Panc1 (cell line): ENCODE data around the gene ARPC2. TPM values are rescaled to one million over a fixed set of nuclear protein-coding genes. Genes with fewer than 3 reads are reported as not detected.
"Not testable (repeated sequence)": the region's sequence is repeated elsewhere in the genome, so short reads cannot be mapped to it uniquely, and the experiment has no call there.

Experiments used
- ATAC-seq: fragments of 200-7000 bp; cut with Tn5 transposase; 2 replicates; pipeline ENCODE4 v1.9.1; 2020; ENCODE audit warnings: mild to moderate bottlenecking, moderate library complexity
- BruUV-seq: library from RNA; stranded (reverse); fragments of 400-500 nt; replicated peaks from 2 replicates; lab custom pipeline; 2021; lab: Mats Ljungman, UMichigan
- CTCF ChIA-PET: fragments of 300-600 bp; sonication (Branson Sonifier 250); formaldehyde crosslinking; loops from one replicate; lab custom pipeline; 2022; ENCODE audit warnings: antibody characterized with exemption; lab: Charles Lee
- POLR2A ChIA-PET: fragments of 300-600 bp; sonication (Branson Sonifier 250); formaldehyde crosslinking; loops from one replicate; lab custom pipeline; 2022; ENCODE audit warnings: antibody characterized with exemption; lab: Charles Lee
- DNase-seq: peaks from one replicate; pipeline ENCODE4 v3.0.0-alpha.2; 2010; ENCODE audit warnings: low read depth, low spot score
- H3K27ac ChIP-seq: 2 replicates; pipeline ENCODE4 v1.5.1; 2011; ENCODE audit warnings: mild to moderate bottlenecking, low read length, inconsistent platforms
- H3K27me3 ChIP-seq: fragments of 200-500 bp; sonication (Bioruptor generic); 2 replicates; pipeline ENCODE4 v1.6.0; 2014; ENCODE audit warnings: low read length, inconsistent platforms; ENCODE audit not compliant: control insufficient read depth, insufficient read depth
- H3K36me3 ChIP-seq: fragments of 200-500 bp; sonication (Bioruptor generic); 2 replicates; pipeline ENCODE4 v1.5.1; 2014; ENCODE audit warnings: inconsistent platforms, mild to moderate bottlenecking, low read length, moderate library complexity; ENCODE audit not compliant: control insufficient read depth, insufficient read depth
- H3K4me1 ChIP-seq: 2 replicates; pipeline ENCODE4 v1.5.1; 2011; ENCODE audit warnings: inconsistent platforms, mild to moderate bottlenecking, low read length, moderate library complexity; ENCODE audit not compliant: control insufficient read depth, insufficient read depth
- H3K4me3 ChIP-seq, 2 experiments: 2 replicates each; pipeline ENCODE4 v1.5.1; 2011 to 2012; ENCODE audit warnings: low read depth in 2 of 2, low read length in 2 of 2, mild to moderate bottlenecking in 2 of 2, inconsistent platforms in 1 of 2, moderate library complexity in 1 of 2
- H3K9me3 ChIP-seq: fragments of 200-500 bp; sonication (Bioruptor generic); 2 replicates; pipeline ENCODE4 v1.5.1; 2014; ENCODE audit warnings: low read depth, mild to moderate bottlenecking, inconsistent platforms, low read length, moderate library complexity; ENCODE audit not compliant: control insufficient read depth, insufficient read depth
- POLR2AphosphoS5 ChIP-seq: IDR thresholded peaks from 2 replicates; pipeline ENCODE4 v1.6.1; 2012; ENCODE audit warnings: mild to moderate bottlenecking, low read depth, low read length, moderate library complexity
- REST ChIP-seq, 2 experiments: IDR thresholded peaks; 2 replicates each; pipeline ENCODE4 v1.6.1; 2011 to 2012; ENCODE audit warnings: low read depth in 2 of 2, control low read depth in 1 of 2, low read length in 1 of 2, mild to moderate bottlenecking in 1 of 2, moderate library complexity in 1 of 2; ENCODE audit not compliant: insufficient read depth in 1 of 2
- SIN3A ChIP-seq: IDR thresholded peaks from 2 replicates; pipeline ENCODE4 v1.6.1; 2012; ENCODE audit warnings: low read depth, mild to moderate bottlenecking, low read length, moderate library complexity, borderline replicate concordance; ENCODE audit not compliant: insufficient read depth
- TCF7L2 ChIP-seq: IDR thresholded peaks from 2 replicates; pipeline ENCODE4 v1.6.1; 2011; ENCODE audit warnings: mild to moderate bottlenecking, low read depth, low read length, inconsistent platforms
- in situ Hi-C: cut with HindIII; loops from 2 replicates; pipeline ENCODE4 v1.10.0; 2016; ENCODE audit warnings: low sequenced_read_pairs, low pct_unique_long_range_greater_than_20kb
- intact Hi-C: fragments of 100-400 bp; cut with micrococcal nuclease; formaldehyde crosslinking; loops from one replicate; pipeline ENCODE4 v1.10.0; 2022; ENCODE audit not compliant: unreplicated experiment
- total RNA-seq: library from RNA; stranded (reverse); gene quantifications from one replicate; pipeline ENCODE4 v1.2.1, GENCODE V29; 2021; ENCODE audit not compliant: unreplicated experiment
- TF ChIP-seq, protein P1 (sequence below): fragments of 450-650 bp; IDR thresholded peaks from 2 replicates; pipeline ENCODE4 v1.5.1; 2017; ENCODE audit warnings: mild to moderate bottlenecking

ARPC2 gene
- total RNA-seq, 1 experiment from 2014 or later = 248 TPM

GRCh38 chr2:218272531-218273212 is 55.7 kb downstream of the ARPC2 start:
- H3K36me3 ChIP-seq = peaks cover 5% of the 10 kb centered on the region
- peaks cover 20% of the 10 kb centered on the region for H3K4me1 ChIP-seq
- POLR2A ChIA-PET = no interaction called here
- ATAC-seq (peak; percentile 50), DNase-seq (peak; percentile 77)
- no peaks in the 10 kb centered on the region for H3K27me3 ChIP-seq
- CTCF ChIA-PET = interaction anchor here (0.6 to 1.2 kb wide), 6 partner anchors 13 to 138 kb away, joined by 3 to 5 read pairs (median 3); partner anchors contain the start of gene CATIP
- H3K4me3 ChIP-seq = no peak overlapping the region
- intact Hi-C loops = no loop called here
- TF ChIP-seq TCF7L2 = no peak
- TF ChIP-seq, protein P1, sequence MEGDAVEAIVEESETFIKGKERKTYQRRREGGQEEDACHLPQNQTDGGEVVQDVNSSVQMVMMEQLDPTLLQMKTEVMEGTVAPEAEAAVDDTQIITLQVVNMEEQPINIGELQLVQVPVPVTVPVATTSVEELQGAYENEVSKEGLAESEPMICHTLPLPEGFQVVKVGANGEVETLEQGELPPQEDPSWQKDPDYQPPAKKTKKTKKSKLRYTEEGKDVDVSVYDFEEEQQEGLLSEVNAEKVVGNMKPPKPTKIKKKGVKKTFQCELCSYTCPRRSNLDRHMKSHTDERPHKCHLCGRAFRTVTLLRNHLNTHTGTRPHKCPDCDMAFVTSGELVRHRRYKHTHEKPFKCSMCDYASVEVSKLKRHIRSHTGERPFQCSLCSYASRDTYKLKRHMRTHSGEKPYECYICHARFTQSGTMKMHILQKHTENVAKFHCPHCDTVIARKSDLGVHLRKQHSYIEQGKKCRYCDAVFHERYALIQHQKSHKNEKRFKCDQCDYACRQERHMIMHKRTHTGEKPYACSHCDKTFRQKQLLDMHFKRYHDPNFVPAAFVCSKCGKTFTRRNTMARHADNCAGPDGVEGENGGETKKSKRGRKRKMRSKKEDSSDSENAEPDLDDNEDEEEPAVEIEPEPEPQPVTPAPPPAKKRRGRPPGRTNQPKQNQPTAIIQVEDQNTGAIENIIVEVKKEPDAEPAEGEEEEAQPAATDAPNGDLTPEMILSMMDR = peak; percentile 96
- peak; percentile 27; the same call in 1 of the 2 replicates for TF ChIP-seq POLR2AphosphoS5
- H3K9me3 ChIP-seq = no peaks in the 10 kb centered on the region
- BruUV-seq = no TSS peak
- in situ Hi-C loops = no loop called here
- no peak overlapping the region for H3K27ac ChIP-seq

GRCh38 chr2:218273214-218273907 is 56.4 kb downstream of the ARPC2 start:
- BruUV-seq, H3K27me3 ChIP-seq, H3K4me3 ChIP-seq, intact Hi-C loops, H3K9me3 ChIP-seq, ATAC-seq, POLR2A ChIA-PET, DNase-seq, H3K36me3 ChIP-seq, in situ Hi-C loops, H3K27ac ChIP-seq: not testable (repeated sequence)
- CTCF ChIA-PET = interaction anchor here (0.6 to 1.2 kb wide), 4 partner anchors 12 to 137 kb away, joined by 3 read pairs; no protein-coding TSS in a partner anchor
- H3K4me1 ChIP-seq = peaks cover 20% of the 10 kb centered on the region

DNA sequence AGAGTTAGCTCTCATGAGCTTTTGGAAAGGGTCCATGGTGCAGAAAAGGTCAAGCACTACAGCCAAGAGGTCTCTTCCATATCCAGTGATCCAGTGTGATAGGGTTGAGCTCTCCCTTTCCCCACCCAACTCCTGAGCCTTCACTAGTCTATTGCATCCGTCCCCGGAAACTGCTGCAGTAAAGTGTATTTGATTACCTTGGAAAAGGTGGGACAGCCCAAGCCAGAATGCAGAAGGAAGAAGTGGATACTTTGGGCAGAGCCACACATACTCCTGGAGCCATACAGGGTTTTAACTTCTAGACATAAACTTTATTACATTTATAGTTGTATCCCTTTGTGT is 56.9 kb downstream of the ARPC2 start:
- ATAC-seq = no peak

More for the DNA sequence above, 56.9 kb downstream of the ARPC2 start:
- Histone ChIP-seq H3K4me1 (peaks cover 20% of the 10 kb centered on the region), H3K27me3 (no peaks in the 10 kb centered on the region), H3K27ac (no peak overlapping the region), H3K36me3 (peaks cover 5% of the 10 kb centered on the region), H3K4me3 (no peak overlapping the region), H3K9me3 (no peaks in the 10 kb centered on the region)
- in situ Hi-C loops (no loop called here), intact Hi-C loops (no loop called here)
- no peak for DNase-seq
- BruUV-seq = no TSS peak
- ChIA-PET POLR2A (interaction anchor here (0.6 kb wide), 2 partner anchors 18 to 24 kb away, joined by 5 read pairs; partner anchors contain the start of gene TMBIM1), CTCF (interaction anchor here (0.9 to 1.2 kb wide), 2 partner anchors 13 to 84 kb away, joined by 3 read pairs; no protein-coding TSS in a partner anchor)
- TF ChIP-seq, protein P1 = no peak
- TF ChIP-seq SIN3A = no peak
- TF ChIP-seq POLR2AphosphoS5 = no peak
- TF ChIP-seq REST (IDR thresholded peaks at IDR 0.05; ENCODE audit: insufficient read depth in 1 of 2, low read depth in 2 of 2, low read length in 1 of 2) = no peak
- TF ChIP-seq TCF7L2 = no peak
